Aortic smooth muscle cell (primary cell): ENCODE results near the gene PHYH. TPM values are rescaled to one million over a fixed set of nuclear protein-coding genes. Genes with fewer than 3 reads are reported as not detected.

Experiments used
- total RNA-seq: library from RNA; depleted of rRNA; stranded (reverse); fragments of >200 nt; gene quantifications from 2 replicates; pipeline ENCODE4 v1.2.3, GENCODE V29; 2014

The PHYH gene
- 22.2 and 28.8 TPM in 2 replicates for total RNA-seq

GRCh38 chr10:13299437-13300287 lies at the start of gene PHYH:
TSS of gene PHYH (minus strand) at chr10:13300064. CDS start at chr10:13300042, 22 bp downstream.

DNA sequence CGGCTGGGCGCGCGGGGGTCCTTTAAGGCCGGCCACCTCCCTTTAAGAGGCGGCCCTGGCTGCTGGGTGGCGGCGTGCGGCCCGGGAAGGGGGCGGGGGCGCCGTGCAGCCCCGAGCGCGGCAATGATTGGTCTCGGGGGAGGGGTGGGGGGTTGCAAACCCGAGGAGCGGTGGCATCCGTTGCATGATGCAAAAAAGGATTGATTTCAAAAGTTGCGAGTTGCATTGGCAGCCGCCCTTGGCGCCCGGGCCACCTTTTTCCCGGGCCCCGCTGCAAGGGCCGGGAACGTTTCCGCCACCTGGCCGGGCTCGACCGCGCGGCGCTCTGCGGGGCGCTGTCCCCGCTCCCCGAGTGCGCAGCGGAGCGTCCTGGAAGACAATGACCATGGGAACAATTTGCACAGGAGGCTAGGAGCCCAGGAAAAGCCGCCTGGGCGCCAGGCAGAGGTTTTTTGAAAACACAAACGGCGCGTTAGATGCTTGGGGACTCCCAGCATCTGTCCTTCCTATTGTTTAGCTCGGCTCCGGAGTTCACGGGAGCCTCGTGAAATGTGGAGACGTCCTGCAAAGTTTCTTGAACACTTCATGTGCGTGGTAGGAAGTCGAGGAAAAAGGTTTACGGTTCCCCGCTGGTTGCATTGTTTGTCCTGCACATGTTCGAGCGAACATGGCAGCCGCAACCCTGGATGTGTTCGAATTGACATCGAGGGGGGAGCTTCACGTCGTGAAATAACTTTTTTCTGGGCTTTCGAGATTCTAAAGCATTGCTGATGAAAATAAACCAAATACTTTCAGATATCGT lies 48.6 kb upstream of the PHYH start, which contains the start of gene SEPHS1:
SEPHS1 (minus strand) TSS at position 78 of the 802 bp plus-strand sequence. CDS start 3,343 bp downstream, outside the sequence.

DNA sequence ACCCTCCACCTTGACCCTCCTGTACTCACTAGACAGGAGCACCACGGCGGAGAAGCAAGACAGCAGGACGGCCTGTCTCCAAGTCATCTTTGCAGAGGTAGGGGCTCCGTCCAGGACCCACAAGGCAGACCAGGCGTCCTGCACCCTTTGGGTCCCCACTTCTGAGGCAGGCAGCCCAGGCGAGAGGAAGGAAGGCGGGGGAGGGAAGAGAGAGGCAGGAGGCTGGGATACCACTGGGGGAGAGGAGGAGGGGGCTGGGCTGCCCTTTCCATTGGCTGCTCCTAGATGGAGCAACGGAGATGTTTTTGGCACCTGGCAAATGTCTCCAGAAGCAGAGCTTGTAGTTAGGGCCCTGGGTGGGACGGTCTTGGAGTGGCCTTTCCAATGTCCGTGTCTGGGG lies 65.7 kb downstream of the PHYH start, which contains the start of gene UCMA:
UCMA (minus strand) TSS at position 203 of the 400 bp plus-strand sequence; CDS start at position 87, 116 bp downstream.

Other genes with a start within 250 kb of the PHYH start
- gene OPTN, start 199.9 kb downstream of the PHYH start, total RNA-seq, result 125 and 160 TPM in 2 replicates
- 5.2 and 14.3 TPM in 2 replicates for gene MCM10, start 138.5 kb downstream of the PHYH start, total RNA-seq
- not detected in 2 replicates for gene UCMA, start 65.7 kb downstream of the PHYH start, total RNA-seq
- 27.9 and 43.1 TPM in 2 replicates for gene SEPHS1, start 48.2 kb upstream of the PHYH start, total RNA-seq
- gene BEND7, start 228.9 kb upstream of the PHYH start, total RNA-seq, result 2.7 and 2.9 TPM in 2 replicates